ENCODE measurements around the gene ARHGEF2. TPM values are rescaled to one million over a fixed set of nuclear protein-coding genes. Genes with fewer than 3 reads are reported as not detected.

ARHGEF2 gene
- total RNA-seq, 4 donors from 2014 or later = 13.7 to 42.1 (median 20.6) TPM

DNA sequence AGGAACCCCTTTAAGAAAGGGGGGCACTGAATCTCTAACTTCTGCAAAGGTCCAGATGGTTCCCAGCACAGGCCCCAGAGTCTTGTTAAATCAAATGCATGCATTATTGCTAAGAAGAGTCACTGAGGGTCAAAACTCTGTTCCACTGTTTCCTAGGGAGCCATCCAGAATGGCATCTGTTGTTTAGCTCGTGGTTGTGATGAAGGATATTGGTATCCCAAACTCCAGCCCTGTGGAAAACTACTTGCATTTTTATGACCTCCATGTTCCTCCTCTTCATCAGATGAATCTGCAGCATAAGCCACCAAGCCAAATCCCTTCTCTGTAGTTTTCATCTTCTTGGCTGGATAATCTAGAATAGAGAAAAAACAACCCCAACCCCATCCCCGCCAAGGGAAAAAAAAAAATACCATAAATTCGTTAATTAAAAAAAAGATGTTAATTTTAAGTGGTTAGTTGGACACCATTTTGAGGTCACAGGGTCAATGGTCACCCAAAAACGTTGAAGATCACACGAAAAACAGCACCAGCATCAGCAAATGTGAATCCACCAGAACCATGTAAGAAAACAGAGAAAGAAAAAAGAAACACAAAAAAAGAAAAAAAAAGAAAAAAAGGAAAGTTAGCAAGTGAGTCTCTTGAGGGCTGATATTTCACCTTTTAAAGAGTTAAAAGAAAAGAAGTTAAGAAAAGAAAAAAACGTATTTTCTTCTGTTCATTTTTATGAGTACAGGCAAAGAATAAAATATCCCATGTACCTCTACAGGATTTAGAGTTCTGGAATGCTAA lies 64.2 kb downstream of the ARHGEF2 start:
- Histone ChIP-seq H3K27me3 (no peaks in the 10 kb centered on the region), H3K4me1 (peaks cover 21% of the 10 kb centered on the region), H3K27ac (no peak overlapping the region), H3K4me3 (no peak overlapping the region), H3K36me3 (peaks cover 69% of the 10 kb centered on the region), H3K9me3 (no peaks in the 10 kb centered on the region)
- TF ChIP-seq, protein P1, sequence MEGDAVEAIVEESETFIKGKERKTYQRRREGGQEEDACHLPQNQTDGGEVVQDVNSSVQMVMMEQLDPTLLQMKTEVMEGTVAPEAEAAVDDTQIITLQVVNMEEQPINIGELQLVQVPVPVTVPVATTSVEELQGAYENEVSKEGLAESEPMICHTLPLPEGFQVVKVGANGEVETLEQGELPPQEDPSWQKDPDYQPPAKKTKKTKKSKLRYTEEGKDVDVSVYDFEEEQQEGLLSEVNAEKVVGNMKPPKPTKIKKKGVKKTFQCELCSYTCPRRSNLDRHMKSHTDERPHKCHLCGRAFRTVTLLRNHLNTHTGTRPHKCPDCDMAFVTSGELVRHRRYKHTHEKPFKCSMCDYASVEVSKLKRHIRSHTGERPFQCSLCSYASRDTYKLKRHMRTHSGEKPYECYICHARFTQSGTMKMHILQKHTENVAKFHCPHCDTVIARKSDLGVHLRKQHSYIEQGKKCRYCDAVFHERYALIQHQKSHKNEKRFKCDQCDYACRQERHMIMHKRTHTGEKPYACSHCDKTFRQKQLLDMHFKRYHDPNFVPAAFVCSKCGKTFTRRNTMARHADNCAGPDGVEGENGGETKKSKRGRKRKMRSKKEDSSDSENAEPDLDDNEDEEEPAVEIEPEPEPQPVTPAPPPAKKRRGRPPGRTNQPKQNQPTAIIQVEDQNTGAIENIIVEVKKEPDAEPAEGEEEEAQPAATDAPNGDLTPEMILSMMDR (IDR thresholded peaks at IDR 0.05) = no peak
- no peak for TF ChIP-seq POLR2A (IDR thresholded peaks at IDR 0.05)
- no peak for TF ChIP-seq POLR2AphosphoS5 (IDR thresholded peaks at IDR 0.05)
- TF ChIP-seq EP300 (IDR thresholded peaks at IDR 0.05) = no peak
- DNase-seq (ENCODE audit: low spot score in 2 of 2) = no peak
- WGBS = 71% methylated on average over 6 of the region's 6 CpGs

- peak overlapping the region; percentile 77 for H3K4me3 ChIP-seq
- 83% methylated on average over 11 of the region's 11 CpGs for WGBS
- H3K27me3 ChIP-seq = no peaks in the 10 kb centered on the region
- peaks cover 22% of the 10 kb centered on the region for H3K4me1 ChIP-seq
- peaks cover 67% of the 10 kb centered on the region for H3K36me3 ChIP-seq
- peak overlapping the region; percentile 93 for H3K27ac ChIP-seq
- H3K9me3 ChIP-seq = no peaks in the 10 kb centered on the region
- TF ChIP-seq POLR2A (IDR thresholded peaks at IDR 0.05) (no peak), EP300 (IDR thresholded peaks at IDR 0.05) (no peak)
- TF ChIP-seq, protein P1 (IDR thresholded peaks at IDR 0.05) = no peak
- no peak for DNase-seq (ENCODE audit: low spot score in 2 of 2)
These were observed 66.3 kb downstream of the ARHGEF2 start for GRCh38 chr1:155912056-155912536.

- TF ChIP-seq POLR2A (IDR thresholded peaks at IDR 0.05) = peak in 1 of 2 donors; percentile 55
- TF ChIP-seq, protein P1 (IDR thresholded peaks at IDR 0.05) = no peak
- peak in 1 of 3 donors; percentile 62 for TF ChIP-seq POLR2AphosphoS5 (IDR thresholded peaks at IDR 0.05)
- Histone ChIP-seq H3K27me3 (no peaks in the 10 kb centered on the region), H3K4me3 (peak within 1 kb of the TSS; percentile 77), H3K36me3 (peaks cover 66% of the 10 kb centered on the region), H3K4me1 (peaks cover 22% of the 10 kb centered on the region), H3K27ac (peak within 1 kb of the TSS; percentile 93), H3K9me3 (no peaks in the 10 kb centered on the region)
- DNase-seq (ENCODE audit: low spot score in 2 of 2) = peak; percentile 93 to 96
- 6% methylated on average over 34 of the region's 34 CpGs for WGBS
These were observed 66.9 kb downstream of the ARHGEF2 start, which contains the start of gene RIT1 for GRCh38 chr1:155911156-155912055. RIT1 (minus strand) TSS chr1:155911349; CDS start chr1:155910761, 588 bp downstream.

GRCh38 chr1:155910621-155911121 lies 67.7 kb downstream of the ARHGEF2 start:
- peaks cover 22% of the 10 kb centered on the region for H3K4me1 ChIP-seq
- peaks cover 66% of the 10 kb centered on the region for H3K36me3 ChIP-seq
- no peaks in the 10 kb centered on the region for H3K9me3 ChIP-seq
- H3K27me3 ChIP-seq = no peaks in the 10 kb centered on the region
- H3K4me3 ChIP-seq = peak overlapping the region; percentile 77
- peak overlapping the region; percentile 93 for H3K27ac ChIP-seq
- TF ChIP-seq POLR2AphosphoS5 (IDR thresholded peaks at IDR 0.05) = no peak
- TF ChIP-seq EP300 (IDR thresholded peaks at IDR 0.05) = no peak
- no peak for TF ChIP-seq POLR2A (IDR thresholded peaks at IDR 0.05)
- TF ChIP-seq, protein P1 (IDR thresholded peaks at IDR 0.05) = no peak
- peak in 1 of 2 donors; percentile 59 for DNase-seq (ENCODE audit: low spot score in 2 of 2)
- WGBS = 3% methylated on average over 11 of the region's 11 CpGs
